IMR-90 (cell line): Measurements from ENCODE around the gene SHC4.
A peak's percentile ranks its signal among the peaks of the same experiment; 100 is the strongest.

Source experiments
- BHLHE40 ChIP-seq: fragments of 150-350 bp; IDR thresholded peaks from 2 replicates; pipeline ENCODE4 v1.6.1; 2016; ENCODE audit warnings: mild to moderate bottlenecking, low read depth, low read length
- CEBPB ChIP-seq: IDR thresholded peaks from 2 replicates; pipeline ENCODE4 v1.6.1; 2012; ENCODE audit warnings: low read depth, low read length, improper control_type of control experiment
- CTCF ChIP-seq: conservative IDR thresholded peaks from 2 replicates; pipeline ENCODE4 v1.5.1; 2012; ENCODE audit warnings: mild to moderate bottlenecking, low read depth, low read length, improper control_type of control experiment
- MAZ ChIP-seq: IDR thresholded peaks from 2 replicates; pipeline ENCODE4 v1.6.1; 2012; ENCODE audit warnings: low read depth, mild to moderate bottlenecking, low read length, improper control_type of control experiment, moderate library complexity, borderline replicate concordance
- MXI1 ChIP-seq: IDR thresholded peaks from 2 replicates; pipeline ENCODE4 v1.6.1; 2012; ENCODE audit warnings: low read depth, mild to moderate bottlenecking, low read length, moderate library complexity, borderline replicate concordance
- POLR2A ChIP-seq: IDR thresholded peaks from 2 replicates; pipeline ENCODE4 v1.6.1; 2012; ENCODE audit warnings: mild to moderate bottlenecking, low read depth, low read length
- RAD21 ChIP-seq: IDR thresholded peaks from 2 replicates; pipeline ENCODE4 v1.6.1; 2012; ENCODE audit warnings: low read length, improper control_type of control experiment
- RFX5 ChIP-seq: IDR thresholded peaks from 2 replicates; pipeline ENCODE4 v1.8.0; 2012; ENCODE audit warnings: low read depth, mild to moderate bottlenecking, low read length, moderate library complexity
- USF2 ChIP-seq: fragments of 150-350 bp; IDR thresholded peaks from 2 replicates; pipeline ENCODE4 v1.6.1; 2017; ENCODE audit warnings: mild to moderate bottlenecking, antibody characterized with exemption, low read length, low read depth

- TF ChIP-seq POLR2A: no peak
- TF ChIP-seq USF2: no peak
- TF ChIP-seq CTCF: peak; percentile 56
- no peak; the same call in 1 of the 2 replicates for TF ChIP-seq RFX5
- TF ChIP-seq MAZ: no peak
- TF ChIP-seq RAD21: peak; percentile 54; the same call in 1 of the 2 replicates
- TF ChIP-seq BHLHE40: no peak
- TF ChIP-seq CEBPB: no peak
- TF ChIP-seq MXI1: no peak
Observed at GRCh38 chr15:48855501-48856440, 107.9 kb downstream of the SHC4 start.
